ENCODE results near the gene RNF187.

GRCh38 chr1:228471762-228472398, 15.3 kb upstream of the RNF187 start:
- TF ChIP-seq CTCF (IDR thresholded peaks at IDR 0.05) = peak in 1 of 2 donors; percentile 4
- no peak for TF ChIP-seq POLR2A (IDR thresholded peaks at IDR 0.05)
- TF ChIP-seq POLR2AphosphoS5 (IDR thresholded peaks at IDR 0.05) = no peak
